IMR-90 (cell line): Measurements from ENCODE around the gene VARS2.

ENCODE experiments used
- BHLHE40 ChIP-seq: fragments of 150-350 bp; IDR thresholded peaks from 2 replicates; pipeline ENCODE4 v1.6.1; 2016; ENCODE audit warnings: mild to moderate bottlenecking, low read depth, low read length
- CEBPB ChIP-seq: IDR thresholded peaks from 2 replicates; pipeline ENCODE4 v1.6.1; 2012; ENCODE audit warnings: low read depth, low read length, improper control_type of control experiment
- CHD1 ChIP-seq: IDR thresholded peaks from 2 replicates; pipeline ENCODE4 v1.6.1; 2012; ENCODE audit warnings: low read depth, low read length, improper control_type of control experiment
- CTCF ChIP-seq: conservative IDR thresholded peaks from 2 replicates; pipeline ENCODE4 v1.5.1; 2012; ENCODE audit warnings: mild to moderate bottlenecking, low read depth, low read length, improper control_type of control experiment
- ELK1 ChIP-seq: fragments of 150-350 bp; IDR thresholded peaks from 2 replicates; pipeline ENCODE4 v1.6.1; 2016; ENCODE audit warnings: low read depth, mild to moderate bottlenecking, low read length, moderate library complexity, borderline replicate concordance
- MXI1 ChIP-seq: IDR thresholded peaks from 2 replicates; pipeline ENCODE4 v1.6.1; 2012; ENCODE audit warnings: low read depth, mild to moderate bottlenecking, low read length, moderate library complexity, borderline replicate concordance
- POLR2A ChIP-seq: IDR thresholded peaks from 2 replicates; pipeline ENCODE4 v1.6.1; 2012; ENCODE audit warnings: mild to moderate bottlenecking, low read depth, low read length
- RAD21 ChIP-seq: IDR thresholded peaks from 2 replicates; pipeline ENCODE4 v1.6.1; 2012; ENCODE audit warnings: low read length, improper control_type of control experiment
- RCOR1 ChIP-seq: IDR thresholded peaks from 2 replicates; pipeline ENCODE4 v1.6.1; 2012; ENCODE audit warnings: mild to moderate bottlenecking, low read length, improper control_type of control experiment; ENCODE audit not compliant: insufficient replicate concordance
- RFX5 ChIP-seq: IDR thresholded peaks from 2 replicates; pipeline ENCODE4 v1.8.0; 2012; ENCODE audit warnings: low read depth, mild to moderate bottlenecking, low read length, moderate library complexity
- SMC3 ChIP-seq: fragments of 150-350 bp; IDR thresholded peaks from 2 replicates; pipeline ENCODE4 v1.6.1; 2016; ENCODE audit warnings: low read depth, mild to moderate bottlenecking, antibody characterized with exemption, low read length, moderate library complexity
- TF ChIP-seq, protein P1 (sequence below): fragments of 150-350 bp; IDR thresholded peaks from 2 replicates; pipeline ENCODE4 v1.6.1; 2017; ENCODE audit warnings: mild to moderate bottlenecking, antibody characterized with exemption, low read length, low read depth

DNA sequence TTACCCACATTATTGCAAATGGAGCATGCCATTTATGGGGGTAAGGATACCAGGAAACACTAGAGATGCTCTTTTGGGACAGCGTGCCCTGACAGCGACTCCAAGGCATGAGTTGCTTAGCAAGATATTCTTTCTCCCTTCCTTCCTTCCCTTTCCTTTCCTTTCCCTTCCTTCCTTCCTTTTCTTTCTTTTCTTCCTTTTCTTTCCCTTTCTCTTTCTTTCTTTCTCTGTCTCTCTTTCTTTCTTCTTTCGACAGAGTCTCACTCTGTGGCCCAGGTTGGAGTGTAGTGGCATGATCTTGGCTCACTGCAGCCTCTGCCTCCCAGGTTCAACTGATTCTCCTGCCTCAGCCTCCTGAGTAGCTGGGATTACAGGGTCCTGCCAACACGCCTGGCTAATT lies 30.0 kb downstream of the VARS2 start:
- TF ChIP-seq MXI1 = no peak
- TF ChIP-seq CTCF = no peak
- TF ChIP-seq CHD1 = no peak
- no peak for TF ChIP-seq CEBPB
- TF ChIP-seq ELK1 = no peak
- TF ChIP-seq SMC3 = no peak
- no peak for TF ChIP-seq RFX5
- no peak for TF ChIP-seq POLR2A
- no peak for TF ChIP-seq RCOR1
- TF ChIP-seq BHLHE40 = no peak
- TF ChIP-seq RAD21 = no peak
- TF ChIP-seq, protein P1, sequence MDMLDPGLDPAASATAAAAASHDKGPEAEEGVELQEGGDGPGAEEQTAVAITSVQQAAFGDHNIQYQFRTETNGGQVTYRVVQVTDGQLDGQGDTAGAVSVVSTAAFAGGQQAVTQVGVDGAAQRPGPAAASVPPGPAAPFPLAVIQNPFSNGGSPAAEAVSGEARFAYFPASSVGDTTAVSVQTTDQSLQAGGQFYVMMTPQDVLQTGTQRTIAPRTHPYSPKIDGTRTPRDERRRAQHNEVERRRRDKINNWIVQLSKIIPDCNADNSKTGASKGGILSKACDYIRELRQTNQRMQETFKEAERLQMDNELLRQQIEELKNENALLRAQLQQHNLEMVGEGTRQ = no peak
